ENCODE results near the gene PLCD4.

DNA sequence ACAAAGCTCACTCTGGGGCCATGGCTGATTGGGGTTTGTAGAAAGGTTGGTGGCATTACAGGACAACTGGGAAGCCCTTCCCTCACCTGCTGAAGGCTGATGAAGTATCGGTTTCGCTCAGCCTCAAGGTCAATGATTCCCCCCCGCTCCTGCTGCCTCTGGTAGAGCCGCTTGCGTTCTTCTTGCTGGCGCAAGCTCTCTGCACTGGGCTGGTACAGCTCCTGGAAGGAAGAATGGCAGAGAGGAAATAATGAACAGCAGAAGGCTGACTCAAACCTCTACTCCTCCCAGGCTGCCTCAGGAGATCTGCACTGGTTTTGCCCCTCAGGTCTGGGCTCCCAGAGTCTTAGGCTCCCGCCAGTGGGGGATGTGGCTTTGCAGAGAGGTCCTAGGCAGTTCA lies 57.0 kb downstream of the PLCD4 start:
- TF ChIP-seq, protein P1, sequence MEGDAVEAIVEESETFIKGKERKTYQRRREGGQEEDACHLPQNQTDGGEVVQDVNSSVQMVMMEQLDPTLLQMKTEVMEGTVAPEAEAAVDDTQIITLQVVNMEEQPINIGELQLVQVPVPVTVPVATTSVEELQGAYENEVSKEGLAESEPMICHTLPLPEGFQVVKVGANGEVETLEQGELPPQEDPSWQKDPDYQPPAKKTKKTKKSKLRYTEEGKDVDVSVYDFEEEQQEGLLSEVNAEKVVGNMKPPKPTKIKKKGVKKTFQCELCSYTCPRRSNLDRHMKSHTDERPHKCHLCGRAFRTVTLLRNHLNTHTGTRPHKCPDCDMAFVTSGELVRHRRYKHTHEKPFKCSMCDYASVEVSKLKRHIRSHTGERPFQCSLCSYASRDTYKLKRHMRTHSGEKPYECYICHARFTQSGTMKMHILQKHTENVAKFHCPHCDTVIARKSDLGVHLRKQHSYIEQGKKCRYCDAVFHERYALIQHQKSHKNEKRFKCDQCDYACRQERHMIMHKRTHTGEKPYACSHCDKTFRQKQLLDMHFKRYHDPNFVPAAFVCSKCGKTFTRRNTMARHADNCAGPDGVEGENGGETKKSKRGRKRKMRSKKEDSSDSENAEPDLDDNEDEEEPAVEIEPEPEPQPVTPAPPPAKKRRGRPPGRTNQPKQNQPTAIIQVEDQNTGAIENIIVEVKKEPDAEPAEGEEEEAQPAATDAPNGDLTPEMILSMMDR (IDR thresholded peaks at IDR 0.05; ENCODE audit: poor library complexity, severe bottlenecking) = no peak
- TF ChIP-seq EZH2 (IDR thresholded peaks at IDR 0.05; ENCODE audit: borderline replicate concordance, insufficient read depth, low read length, poor library complexity, severe bottlenecking) (no peak), SMC3 (conservative IDR thresholded peaks at IDR 0.05; ENCODE audit: poor library complexity) (no peak), TAF1 (IDR thresholded peaks at IDR 0.05; ENCODE audit: low read depth) (no peak), EP300 (conservative IDR thresholded peaks at IDR 0.05; ENCODE audit: poor library complexity, severe bottlenecking) (no peak), RAD21 (conservative IDR thresholded peaks at IDR 0.05) (no peak), POLR2AphosphoS5 (IDR thresholded peaks at IDR 0.05) (no peak), MXI1 (conservative IDR thresholded peaks at IDR 0.05; ENCODE audit: poor library complexity, severe bottlenecking) (no peak)
- TF ChIP-seq, protein P2, sequence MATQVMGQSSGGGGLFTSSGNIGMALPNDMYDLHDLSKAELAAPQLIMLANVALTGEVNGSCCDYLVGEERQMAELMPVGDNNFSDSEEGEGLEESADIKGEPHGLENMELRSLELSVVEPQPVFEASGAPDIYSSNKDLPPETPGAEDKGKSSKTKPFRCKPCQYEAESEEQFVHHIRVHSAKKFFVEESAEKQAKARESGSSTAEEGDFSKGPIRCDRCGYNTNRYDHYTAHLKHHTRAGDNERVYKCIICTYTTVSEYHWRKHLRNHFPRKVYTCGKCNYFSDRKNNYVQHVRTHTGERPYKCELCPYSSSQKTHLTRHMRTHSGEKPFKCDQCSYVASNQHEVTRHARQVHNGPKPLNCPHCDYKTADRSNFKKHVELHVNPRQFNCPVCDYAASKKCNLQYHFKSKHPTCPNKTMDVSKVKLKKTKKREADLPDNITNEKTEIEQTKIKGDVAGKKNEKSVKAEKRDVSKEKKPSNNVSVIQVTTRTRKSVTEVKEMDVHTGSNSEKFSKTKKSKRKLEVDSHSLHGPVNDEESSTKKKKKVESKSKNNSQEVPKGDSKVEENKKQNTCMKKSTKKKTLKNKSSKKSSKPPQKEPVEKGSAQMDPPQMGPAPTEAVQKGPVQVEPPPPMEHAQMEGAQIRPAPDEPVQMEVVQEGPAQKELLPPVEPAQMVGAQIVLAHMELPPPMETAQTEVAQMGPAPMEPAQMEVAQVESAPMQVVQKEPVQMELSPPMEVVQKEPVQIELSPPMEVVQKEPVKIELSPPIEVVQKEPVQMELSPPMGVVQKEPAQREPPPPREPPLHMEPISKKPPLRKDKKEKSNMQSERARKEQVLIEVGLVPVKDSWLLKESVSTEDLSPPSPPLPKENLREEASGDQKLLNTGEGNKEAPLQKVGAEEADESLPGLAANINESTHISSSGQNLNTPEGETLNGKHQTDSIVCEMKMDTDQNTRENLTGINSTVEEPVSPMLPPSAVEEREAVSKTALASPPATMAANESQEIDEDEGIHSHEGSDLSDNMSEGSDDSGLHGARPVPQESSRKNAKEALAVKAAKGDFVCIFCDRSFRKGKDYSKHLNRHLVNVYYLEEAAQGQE (IDR thresholded peaks at IDR 0.05; ENCODE audit: borderline replicate concordance) = no peak

Data from neural cell (in vitro differentiated cells).